Skeletal muscle tissue (tissue), 4 donors: Measurements from ENCODE around the gene PRODH2. TPM values are rescaled to one million over a fixed set of nuclear protein-coding genes. Genes with fewer than 3 reads are reported as not detected.

Source experiments
- H3K27ac ChIP-seq: one replicate; pipeline ENCODE4 v1.7.0; 2013; ENCODE audit warnings: mild to moderate bottlenecking, low read depth, low read length, inconsistent platforms
- H3K27me3 ChIP-seq, 3 donors: one replicate each; pipeline ENCODE4 v1.7.0; 2013; ENCODE audit warnings: low read length in 3 of 3; ENCODE audit not compliant: control insufficient read depth in 3 of 3, insufficient read depth in 3 of 3
- H3K36me3 ChIP-seq, 3 donors: one replicate each; pipeline ENCODE4 v1.7.0; 2013; ENCODE audit warnings: low read length in 3 of 3; ENCODE audit not compliant: control insufficient read depth in 3 of 3, insufficient read depth in 3 of 3
- H3K4me1 ChIP-seq, 3 donors: one replicate each; pipeline ENCODE4 v1.7.0; 2013; ENCODE audit warnings: low read length in 3 of 3, mild to moderate bottlenecking in 3 of 3; ENCODE audit not compliant: control insufficient read depth in 3 of 3, insufficient read depth in 3 of 3
- H3K4me3 ChIP-seq, 3 donors: one replicate each; pipeline ENCODE4 v1.7.0; 2013; ENCODE audit warnings: low read length in 3 of 3
- H3K9ac ChIP-seq, 3 donors: one replicate each; pipeline ENCODE4 v1.7.0; 2013; ENCODE audit warnings: low read length in 3 of 3, mild to moderate bottlenecking in 3 of 3, moderate library complexity in 2 of 3, low read depth in 1 of 3
- H3K9me3 ChIP-seq, 3 donors: one replicate each; pipeline ENCODE4 v1.7.0; 2013; ENCODE audit warnings: low read length in 3 of 3; ENCODE audit not compliant: control insufficient read depth in 3 of 3
- total RNA-seq: library from RNA; depleted of rRNA; stranded (reverse); fragments of >200 nt; gene quantifications from one replicate; pipeline ENCODE4 v1.2.3, GENCODE V29; 2014
- donor health status: Osteomylitis.

PRODH2 gene
- total RNA-seq, 1 donor from 2014 or later, result not detected

DNA sequence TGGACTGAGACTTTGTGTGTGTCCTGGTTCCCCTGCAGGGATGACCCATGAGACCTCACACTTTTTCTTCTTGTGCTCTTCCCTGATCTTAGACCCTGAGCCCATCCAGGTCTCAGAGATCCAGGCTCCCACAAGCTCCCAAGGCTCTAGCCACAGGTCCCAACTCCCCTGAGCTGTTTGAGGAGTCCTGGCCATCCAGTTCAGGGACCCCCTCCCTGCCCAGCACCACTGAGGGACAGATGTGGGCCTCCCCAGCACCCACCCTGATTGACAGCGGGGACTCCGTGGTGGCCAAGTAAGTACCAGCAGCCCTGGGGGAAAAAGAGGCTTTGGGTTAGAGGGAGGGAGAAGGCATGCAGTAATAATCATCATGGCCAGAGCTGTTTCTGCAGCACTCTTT, 52.9 kb downstream of the PRODH2 start:
- H3K4me1 ChIP-seq, result peaks cover 24 to 36% (median 26%) of the 10 kb centered on the region in 3 donors
- no peak overlapping the region for H3K9ac ChIP-seq
- H3K4me3 ChIP-seq, result no peak overlapping the region
- H3K27ac ChIP-seq, result no peak overlapping the region
- no peaks in the 10 kb centered on the region for H3K9me3 ChIP-seq
- H3K27me3 ChIP-seq, result no peaks in the 10 kb centered on the region
- peaks cover 4 to 11% (median 10%) of the 10 kb centered on the region in 3 donors for H3K36me3 ChIP-seq

DNA sequence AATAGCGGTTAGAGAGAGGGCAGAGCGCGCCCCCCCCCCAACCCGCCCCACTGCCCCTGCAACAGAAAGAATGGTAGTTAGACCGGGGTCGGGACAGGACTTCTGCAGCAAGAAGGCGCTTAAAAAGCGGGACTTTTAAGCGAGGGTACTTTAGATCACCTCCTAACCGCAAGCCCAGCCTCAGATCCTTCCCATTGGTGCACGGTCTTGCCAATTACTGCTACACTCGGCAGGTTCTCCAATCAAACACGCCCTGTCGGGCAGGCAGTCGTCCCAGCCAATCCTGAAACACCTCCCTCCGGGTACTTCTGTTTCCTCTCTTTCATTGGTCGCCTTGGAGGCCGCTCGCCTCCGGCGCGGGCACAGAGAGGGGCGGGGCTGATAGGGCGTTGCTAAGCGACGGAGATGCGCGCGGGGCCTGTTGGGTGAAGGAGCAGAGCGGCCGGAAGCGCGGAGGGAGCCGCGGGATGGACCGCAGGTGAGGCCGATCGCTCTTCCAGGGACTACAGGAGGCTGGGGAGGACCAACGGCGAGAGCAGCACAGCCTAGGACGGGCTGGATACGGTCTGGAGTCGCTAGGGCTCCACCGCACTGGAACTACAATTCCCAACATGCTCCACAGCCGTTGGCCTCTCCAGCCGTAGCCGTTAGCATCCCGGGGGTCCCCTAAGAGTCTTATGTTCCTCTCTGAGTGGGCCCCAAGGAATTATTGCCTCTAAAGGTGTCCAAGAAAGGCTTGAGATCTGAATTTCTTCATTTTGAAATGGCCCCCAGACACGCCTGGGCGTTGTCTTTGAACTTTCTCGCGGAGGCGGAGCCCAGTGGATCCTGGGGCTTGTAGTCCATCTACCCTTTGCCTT, 54.7 kb downstream of the PRODH2 start, which contains the start of gene PROSER3:
Gene PROSER3, plus strand, starts transcription at position 428 of the 860 bp plus-strand sequence. Its CDS starts 40 bp downstream, at position 468.
- H3K27me3 ChIP-seq, result no peaks in the 10 kb centered on the region
- peak within 1 kb of the TSS; percentile 98 to 100 (median 100) for H3K4me3 ChIP-seq
- H3K36me3 ChIP-seq, result peaks cover 17 to 20% (median 17%) of the 10 kb centered on the region in 3 donors
- peaks cover 32 to 49% (median 35%) of the 10 kb centered on the region in 3 donors for H3K4me1 ChIP-seq
- H3K27ac ChIP-seq, result peak within 1 kb of the TSS; percentile 99
- peak within 1 kb of the TSS; percentile 93 to 100 (median 95) for H3K9ac ChIP-seq
- H3K9me3 ChIP-seq, result no peaks in the 10 kb centered on the region

- H3K36me3 ChIP-seq, result peaks cover 21 to 26% (median 23%) of the 10 kb centered on the region in 3 donors
- H3K4me1 ChIP-seq, result peaks cover 32 to 49% (median 35%) of the 10 kb centered on the region in 3 donors
- H3K9ac ChIP-seq, result peak overlapping the region; percentile 89 to 100 (median 95)
- peak overlapping the region; percentile 86 to 100 (median 98) for H3K4me3 ChIP-seq
- peak overlapping the region; percentile 99 for H3K27ac ChIP-seq
- H3K9me3 ChIP-seq, result no peaks in the 10 kb centered on the region
- H3K27me3 ChIP-seq, result no peaks in the 10 kb centered on the region
Measured at GRCh38 chr19:35757231-35757748, 55.4 kb downstream of the PRODH2 start.

GRCh38 chr19:35756377-35757230, 56.0 kb downstream of the PRODH2 start, which contains the start of gene HSPB6:
TSS of gene HSPB6 (minus strand) at chr19:35757029. CDS start at chr19:35757008, 21 bp downstream.
- Histone ChIP-seq H3K4me1 (peaks cover 32 to 49% (median 39%) of the 10 kb centered on the region in 3 donors), H3K9ac (peak within 1 kb of the TSS; percentile 95 to 100 (median 95)), H3K4me3 (peak within 1 kb of the TSS; percentile 86 to 100 (median 98)), H3K27ac (peak within 1 kb of the TSS; percentile 99), H3K36me3 (peaks cover 16 to 26% (median 23%) of the 10 kb centered on the region in 3 donors), H3K27me3 (no peaks in the 10 kb centered on the region), H3K9me3 (no peaks in the 10 kb centered on the region)

DNA sequence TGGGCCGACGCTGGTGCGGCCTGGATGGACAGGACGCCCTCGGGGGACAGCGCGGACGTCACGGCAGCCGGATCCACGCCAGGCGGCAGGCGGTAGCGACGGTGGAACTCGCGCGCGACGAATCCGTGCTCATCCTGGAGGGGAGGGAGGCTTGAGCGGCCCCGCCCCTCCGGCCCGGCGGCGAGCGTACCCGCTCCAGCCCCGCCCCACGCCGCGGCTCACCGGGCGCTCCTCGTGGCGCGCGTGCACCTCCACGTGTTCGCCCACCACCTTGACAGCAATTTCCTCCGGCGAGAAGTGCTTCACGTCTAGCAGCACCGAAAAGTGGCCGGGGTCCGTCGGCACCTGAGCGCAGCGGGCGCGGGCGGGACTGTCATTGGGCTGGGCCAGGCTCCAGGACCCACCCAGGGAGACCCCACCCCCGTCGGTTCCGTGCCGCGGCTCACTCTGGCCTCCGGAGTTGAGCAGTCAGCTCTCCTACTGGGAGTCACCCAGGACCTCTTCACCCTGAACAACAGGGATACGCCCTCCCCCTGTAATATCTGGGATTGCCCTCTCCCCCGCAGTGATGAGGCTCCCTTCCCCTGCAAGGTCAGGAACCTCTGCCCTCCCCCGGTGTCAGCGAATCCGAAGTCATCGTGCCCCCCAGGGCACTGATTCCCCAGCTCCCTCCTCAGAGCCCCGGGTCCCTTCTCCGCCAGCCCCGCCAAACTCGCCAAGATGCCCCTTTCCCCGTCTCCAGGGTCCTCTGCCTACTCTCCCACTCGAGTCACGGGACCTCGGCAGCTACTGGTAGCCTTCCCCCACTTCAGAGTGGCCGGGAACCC, 56.9 kb downstream of the PRODH2 start:
- Histone ChIP-seq H3K9me3 (no peaks in the 10 kb centered on the region), H3K36me3 (peaks cover 16 to 24% (median 19%) of the 10 kb centered on the region in 3 donors), H3K27ac (peak overlapping the region; percentile 99), H3K4me1 (peaks cover 32 to 49% (median 39%) of the 10 kb centered on the region in 3 donors), H3K9ac (peak overlapping the region; percentile 95 to 100 (median 95)), H3K4me3 (peak overlapping the region; percentile 86 to 100 (median 98)), H3K27me3 (no peaks in the 10 kb centered on the region)

DNA sequence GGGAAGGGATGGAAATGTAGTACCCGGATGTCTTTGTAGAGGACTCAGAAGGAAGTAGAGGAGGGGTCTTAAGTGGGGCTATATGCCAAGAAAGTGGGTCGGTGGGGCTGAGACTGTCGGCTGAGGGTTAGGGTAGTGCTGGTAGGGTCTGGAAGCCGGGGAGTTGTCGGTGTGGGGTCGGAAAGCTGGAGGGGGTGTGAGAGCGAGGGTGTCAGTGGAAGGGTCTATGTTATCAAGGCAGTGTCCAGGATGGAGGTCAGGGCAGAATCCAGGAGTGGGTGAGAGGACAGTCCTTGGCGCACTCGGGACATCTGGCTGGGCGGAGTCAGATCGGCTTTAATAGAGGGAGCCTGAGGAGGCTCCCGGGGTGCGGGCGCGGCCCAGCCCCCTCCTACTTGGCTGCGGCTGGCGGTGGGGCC, 57.5 kb downstream of the PRODH2 start:
- H3K4me3 ChIP-seq, result peak overlapping the region; percentile 52 to 100 (median 86)
- H3K27ac ChIP-seq, result peak overlapping the region; percentile 99
- peaks cover 32 to 50% (median 39%) of the 10 kb centered on the region in 3 donors for H3K4me1 ChIP-seq
- H3K9ac ChIP-seq, result peak overlapping the region; percentile 69 to 95 (median 81)
- peaks cover 16 to 22% (median 19%) of the 10 kb centered on the region in 3 donors for H3K36me3 ChIP-seq
- H3K9me3 ChIP-seq, result no peaks in the 10 kb centered on the region
- no peaks in the 10 kb centered on the region for H3K27me3 ChIP-seq

- Histone ChIP-seq H3K4me3 (peak overlapping the region; percentile 52 to 100 (median 86)), H3K9ac (peak overlapping the region; percentile 69 to 95 (median 81)), H3K27me3 (no peaks in the 10 kb centered on the region), H3K27ac (peak overlapping the region; percentile 99), H3K36me3 (peaks cover 16 to 22% (median 19%) of the 10 kb centered on the region in 3 donors), H3K9me3 (no peaks in the 10 kb centered on the region), H3K4me1 (peaks cover 32 to 55% (median 43%) of the 10 kb centered on the region in 3 donors)
Measured at GRCh38 chr19:35754370-35755130, 58.1 kb downstream of the PRODH2 start.

- H3K9ac ChIP-seq, result peak overlapping the region in 2 of 3 donors; percentile 21 to 81
- peak overlapping the region in 2 of 3 donors; percentile 13 to 20 for H3K4me3 ChIP-seq
- H3K27me3 ChIP-seq, result no peaks in the 10 kb centered on the region
- peaks cover 34 to 54% (median 43%) of the 10 kb centered on the region in 3 donors for H3K4me1 ChIP-seq
- peak overlapping the region; percentile 99 for H3K27ac ChIP-seq
- no peaks in the 10 kb centered on the region for H3K9me3 ChIP-seq
- peaks cover 16 to 22% (median 19%) of the 10 kb centered on the region in 3 donors for H3K36me3 ChIP-seq
Measured at GRCh38 chr19:35753634-35754369, 58.8 kb downstream of the PRODH2 start.
